ENCODE measurements around the gene FAM118B. TPM values are rescaled to one million over a fixed set of nuclear protein-coding genes. Genes with fewer than 3 reads are reported as not detected.

The FAM118B gene
- total and polyA plus RNA-seq, 2 of the 4 experiments (the other 2 are of a cell fraction), result 20.0 to 27.2 TPM

DNA sequence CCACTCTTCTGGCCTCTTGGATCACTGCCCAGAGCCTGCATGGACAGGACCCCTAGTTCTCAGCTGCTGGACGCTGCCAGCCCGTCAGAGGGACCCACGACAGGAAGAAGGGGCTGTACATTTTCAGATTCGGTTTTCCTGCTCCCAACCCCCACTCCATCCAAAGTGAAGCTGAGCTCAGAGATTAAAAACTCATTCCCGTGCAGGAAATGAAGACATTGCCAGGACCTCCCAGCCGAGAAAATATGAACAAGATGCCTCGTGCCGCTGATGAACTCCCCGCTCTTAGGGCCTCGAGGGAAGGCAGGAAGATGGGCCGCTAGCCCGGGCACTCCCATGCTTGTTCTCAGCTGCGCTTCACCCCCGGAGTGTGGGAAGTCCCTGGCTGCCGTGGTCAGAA, 36.2 kb upstream of the FAM118B start:
- no peak overlapping the region for H3K4me2 ChIP-seq (ENCODE audit: low read depth, low read length)
- no peak overlapping the region for H2AFZ ChIP-seq (replicated peaks; ENCODE audit: low read length, poor library complexity)
- ChIA-PET POLR2A (ENCODE audit: unreplicated experiment) (no interaction called here), CTCF (no interaction called here)
- H3K36me3 ChIP-seq (ENCODE audit: control insufficient read depth, insufficient read depth, low read length), result no peaks in the 10 kb centered on the region
- H4K91ac ChIP-seq (ENCODE audit: insufficient read depth, low read depth, low read length), result no peak overlapping the region
- no peak overlapping the region for H4K8ac ChIP-seq (ENCODE audit: low read depth in 2 of 2, low read length in 2 of 2)
- no peak overlapping the region for H3K9ac ChIP-seq (ENCODE audit: low read depth, low read length)
- no peaks in the 10 kb centered on the region for H3K9me3 ChIP-seq (ENCODE audit: control insufficient read depth, insufficient read depth, low read length)
- peaks cover 38% of the 10 kb centered on the region for H3K27me3 ChIP-seq (ENCODE audit: control insufficient read depth, insufficient read depth, low read length)
- intact Hi-C loops (cut with micrococcal nuclease), result no loop called here
- 29% methylated on average over 7 of the region's 15 CpGs; no CpG with 5 or more reads in 1 of the 2 experiments for WGBS, 2 experiments (ENCODE audit: extremely low coverage in 2 of 2, insufficient read length in 1 of 2)
- no peak overlapping the region for H2BK20ac ChIP-seq (ENCODE audit: low read depth, low read length)
- H2BK120ac ChIP-seq (ENCODE audit: low read depth, low read length), result no peak overlapping the region
- ATAC-seq (ENCODE audit: low read depth) (no peak), DNase-seq (no peak)
- no peak overlapping the region for H3K56ac ChIP-seq (ENCODE audit: extremely low read depth, insufficient read depth, low read length)
- H3K9me1 ChIP-seq (ENCODE audit: insufficient read depth, low read length), result no peaks in the 10 kb centered on the region; the same call in 1 of the 2 replicates
- H3K4ac ChIP-seq (ENCODE audit: low read depth, low read length), result no peak overlapping the region
- H4K5ac ChIP-seq (ENCODE audit: low read depth, low read length), result no peak overlapping the region; the same call in 1 of the 2 replicates
- in situ Hi-C loops (cut with MboI; ENCODE audit: low sequenced_read_pairs), result no loop called here
- no peaks in the 10 kb centered on the region for H4K20me1 ChIP-seq (ENCODE audit: insufficient read depth, low read length)
- dilution Hi-C loops (cut with HindIII; ENCODE audit: low sequenced_read_pairs, unreplicated experiment), result no loop called here
- no peak overlapping the region for H3K14ac ChIP-seq (replicated peaks; ENCODE audit: low read depth, low read length)
- no peak for TF ChIP-seq FOS (IDR thresholded peaks at IDR 0.05; ENCODE audit: low read depth, low read length)
- TF ChIP-seq BHLHE40 (IDR thresholded peaks at IDR 0.05; ENCODE audit: low read depth, low read length), result no peak
- no peak for TF ChIP-seq NFE2L2 (IDR thresholded peaks at IDR 0.05; ENCODE audit: low read depth, low read length)
- no peak for TF ChIP-seq MAZ (IDR thresholded peaks at IDR 0.05; ENCODE audit: borderline replicate concordance, low read depth, low read length)
- TF ChIP-seq POLR2A (IDR thresholded peaks at IDR 0.05; ENCODE audit: low read depth, low read length), result no peak
- no peak for TF ChIP-seq MAFK (IDR thresholded peaks at IDR 0.05; ENCODE audit: low read depth, low read length)
- TF ChIP-seq, protein P1, sequence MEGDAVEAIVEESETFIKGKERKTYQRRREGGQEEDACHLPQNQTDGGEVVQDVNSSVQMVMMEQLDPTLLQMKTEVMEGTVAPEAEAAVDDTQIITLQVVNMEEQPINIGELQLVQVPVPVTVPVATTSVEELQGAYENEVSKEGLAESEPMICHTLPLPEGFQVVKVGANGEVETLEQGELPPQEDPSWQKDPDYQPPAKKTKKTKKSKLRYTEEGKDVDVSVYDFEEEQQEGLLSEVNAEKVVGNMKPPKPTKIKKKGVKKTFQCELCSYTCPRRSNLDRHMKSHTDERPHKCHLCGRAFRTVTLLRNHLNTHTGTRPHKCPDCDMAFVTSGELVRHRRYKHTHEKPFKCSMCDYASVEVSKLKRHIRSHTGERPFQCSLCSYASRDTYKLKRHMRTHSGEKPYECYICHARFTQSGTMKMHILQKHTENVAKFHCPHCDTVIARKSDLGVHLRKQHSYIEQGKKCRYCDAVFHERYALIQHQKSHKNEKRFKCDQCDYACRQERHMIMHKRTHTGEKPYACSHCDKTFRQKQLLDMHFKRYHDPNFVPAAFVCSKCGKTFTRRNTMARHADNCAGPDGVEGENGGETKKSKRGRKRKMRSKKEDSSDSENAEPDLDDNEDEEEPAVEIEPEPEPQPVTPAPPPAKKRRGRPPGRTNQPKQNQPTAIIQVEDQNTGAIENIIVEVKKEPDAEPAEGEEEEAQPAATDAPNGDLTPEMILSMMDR (conservative IDR thresholded peaks at IDR 0.05; ENCODE audit: low read depth, low read length), result no peak
- TF ChIP-seq RAD21 (IDR thresholded peaks at IDR 0.05; ENCODE audit: low read length), result no peak
- no peak for TF ChIP-seq MXI1 (IDR thresholded peaks at IDR 0.05; ENCODE audit: borderline replicate concordance, low read depth, low read length)
- TF ChIP-seq RFX5 (IDR thresholded peaks at IDR 0.05; ENCODE audit: low read depth, low read length), result no peak
- no peak for TF ChIP-seq RCOR1 (IDR thresholded peaks at IDR 0.05; ENCODE audit: insufficient replicate concordance, low read length)
- TF ChIP-seq, protein P2, sequence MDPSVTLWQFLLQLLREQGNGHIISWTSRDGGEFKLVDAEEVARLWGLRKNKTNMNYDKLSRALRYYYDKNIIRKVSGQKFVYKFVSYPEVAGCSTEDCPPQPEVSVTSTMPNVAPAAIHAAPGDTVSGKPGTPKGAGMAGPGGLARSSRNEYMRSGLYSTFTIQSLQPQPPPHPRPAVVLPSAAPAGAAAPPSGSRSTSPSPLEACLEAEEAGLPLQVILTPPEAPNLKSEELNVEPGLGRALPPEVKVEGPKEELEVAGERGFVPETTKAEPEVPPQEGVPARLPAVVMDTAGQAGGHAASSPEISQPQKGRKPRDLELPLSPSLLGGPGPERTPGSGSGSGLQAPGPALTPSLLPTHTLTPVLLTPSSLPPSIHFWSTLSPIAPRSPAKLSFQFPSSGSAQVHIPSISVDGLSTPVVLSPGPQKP (IDR thresholded peaks at IDR 0.05; ENCODE audit: borderline replicate concordance, low read depth, low read length), result no peak
- no peak for TF ChIP-seq SMC3 (IDR thresholded peaks at IDR 0.05; ENCODE audit: low read depth, low read length)
- H3K27ac ChIP-seq (ENCODE audit: insufficient read depth, low read length), result no peak overlapping the region
- no peak overlapping the region for H2BK15ac ChIP-seq (ENCODE audit: low read depth, low read length)
- no peak overlapping the region for H2AK5ac ChIP-seq (ENCODE audit: low read depth, low read length)
- no peak overlapping the region for H2AK9ac ChIP-seq (replicated peaks; ENCODE audit: low read depth, low read length, poor library complexity)
- BruUV-seq (replicated peaks), result no TSS peak
- peaks cover 2% of the 10 kb centered on the region; the same call in 1 of the 2 replicates for H3K4me1 ChIP-seq (ENCODE audit: control insufficient read depth, insufficient read depth, low read length)
- no peak overlapping the region for H3K4me3 ChIP-seq (ENCODE audit: insufficient read depth, low read depth, low read length)
- no peak overlapping the region for H2BK5ac ChIP-seq (ENCODE audit: low read depth, low read length, poor library complexity, severe bottlenecking)
- no peak overlapping the region for H3K18ac ChIP-seq (ENCODE audit: low read depth, low read length)
- no peaks in the 10 kb centered on the region for H3K79me1 ChIP-seq (ENCODE audit: low read depth in 1 of 2, low read length in 2 of 2)
- no peak overlapping the region for H3K23ac ChIP-seq (ENCODE audit: low read depth, low read length)
